Naive thymus-derived CD4-positive, alpha-beta T cell (primary cell): ENCODE results near the gene TUBG1. TPM values are rescaled to one million over a fixed set of nuclear protein-coding genes. Genes with fewer than 3 reads are reported as not detected.
A peak's percentile ranks its signal among the peaks of the same experiment; 100 is the strongest.

ENCODE experiments used
- ATAC-seq: fragments of 150-1000 bp; cut with Tn5 transposase; 2 replicates; pipeline ENCODE4 v1.10.0; 2021; ENCODE audit warnings: mild to moderate bottlenecking, moderate library complexity
- CTCF ChIA-PET: fragments of 350-600 bp; sonication (Branson Sonifier 250); formaldehyde crosslinking; loops from one replicate; lab custom pipeline; 2021; ENCODE audit warnings: antibody characterized with exemption; lab: Charles Lee
- POLR2A ChIA-PET: fragments of 350-600 bp; sonication (Branson Sonifier 250); formaldehyde crosslinking; loops from one replicate; lab custom pipeline; 2021; ENCODE audit warnings: antibody characterized with exemption, inconsistent platforms; lab: Charles Lee
- DNase-seq, 9 donors: peaks; one replicate each; pipeline versions ENCODE4 v3.0.0 to v3.0.0-alpha.2; 2020 to 2022; ENCODE audit warnings: mixed read lengths in 1 of 9
- H3K27ac ChIP-seq: one replicate; pipeline ENCODE4 v1.7.0; 2013; ENCODE audit warnings: mild to moderate bottlenecking, low read depth, low read length, moderate library complexity
- H3K27me3 ChIP-seq, 2 donors: one replicate each; pipeline ENCODE4 v1.7.0; 2013; ENCODE audit warnings: low read length in 2 of 2, mild to moderate bottlenecking in 2 of 2, moderate library complexity in 2 of 2; ENCODE audit not compliant: control insufficient read depth in 2 of 2, insufficient read depth in 2 of 2
- H3K36me3 ChIP-seq, 3 experiments: 1 replicate in 2 of 3; 2 replicates in 1 of 3; pipeline ENCODE4 v1.7.0; 2013; ENCODE audit warnings: low read length in 3 of 3, mild to moderate bottlenecking in 3 of 3, moderate library complexity in 1 of 3; ENCODE audit not compliant: insufficient read depth in 3 of 3, control insufficient read depth in 2 of 3
- H3K4me1 ChIP-seq, 2 donors: one replicate each; pipeline ENCODE4 v1.7.0; 2013; ENCODE audit warnings: low read length in 2 of 2, mild to moderate bottlenecking in 2 of 2, moderate library complexity in 1 of 2; ENCODE audit not compliant: control insufficient read depth in 2 of 2, insufficient read depth in 2 of 2
- H3K4me3 ChIP-seq: 2 replicates; pipeline ENCODE4 v1.7.0; 2013; ENCODE audit warnings: mild to moderate bottlenecking, low read length
- H3K9me3 ChIP-seq, 3 experiments: 1 replicate in 2 of 3; 2 replicates in 1 of 3; pipeline ENCODE4 v1.7.0; 2013; ENCODE audit warnings: low read length in 3 of 3; ENCODE audit not compliant: control insufficient read depth in 2 of 3
- H3K27ac Mint-ChIP-seq, 9 donors: one replicate each; pipeline ENCODE4 v1.8.0; 2020 to 2022; ENCODE audit warnings: mixed read lengths in 9 of 9, mild to moderate bottlenecking in 8 of 9, moderate library complexity in 5 of 9, inconsistent platforms in 2 of 9
- H3K27me3 Mint-ChIP-seq, 5 donors: one replicate each; pipeline ENCODE4 v1.8.0; 2021 to 2022; ENCODE audit warnings: mixed read lengths in 5 of 5, mild to moderate bottlenecking in 1 of 5
- H3K36me3 Mint-ChIP-seq, 5 donors: one replicate each; pipeline ENCODE4 v1.8.0; 2020 to 2022; ENCODE audit warnings: mixed read lengths in 5 of 5, mild to moderate bottlenecking in 3 of 5, inconsistent platforms in 1 of 5
- H3K4me1 Mint-ChIP-seq, 7 donors: one replicate each; pipeline ENCODE4 v1.8.0; 2020 to 2022; ENCODE audit warnings: mixed read lengths in 7 of 7, mild to moderate bottlenecking in 3 of 7, inconsistent platforms in 1 of 7
- H3K4me3 Mint-ChIP-seq, 10 donors: one replicate each; pipeline ENCODE4 v1.8.0; 2020 to 2022; ENCODE audit warnings: mild to moderate bottlenecking in 10 of 10, mixed read lengths in 10 of 10, moderate library complexity in 6 of 10, inconsistent platforms in 2 of 10
- H3K9me3 Mint-ChIP-seq, 11 donors: one replicate each; pipeline ENCODE4 v1.8.0; 2020 to 2022; ENCODE audit warnings: mixed read lengths in 11 of 11, mild to moderate bottlenecking in 4 of 11, inconsistent platforms in 1 of 11, moderate library complexity in 1 of 11
- intact Hi-C, 2 donors: fragments of 100-400 bp; cut with micrococcal nuclease; formaldehyde crosslinking; loops; one replicate each; pipeline ENCODE4 v1.15.1; 2023
- polyA plus RNA-seq, 2 donors: library from polyadenylated mRNA; unstranded; fragments of 300-500 nt; fragmentation: Illumina TruSeq; gene quantifications; one replicate each; pipeline ENCODE4 v1.2.3, GENCODE V29; 2021
- total RNA-seq, 6 experiments: library from RNA in 5 of 6; stranded (reverse) in 5 of 6; gene quantifications; 1 replicate in 5 of 6; 2 replicates in 1 of 6; pipeline ENCODE4 v1.2.3 and lab custom pipeline; 2021 to 2026

The TUBG1 gene
- total and polyA plus RNA-seq, 7 experiments from 2014 or later: 4.8 to 54.4 (median 12.5) TPM

GRCh38 chr17:42642336-42642735 is 32.9 kb downstream of the TUBG1 start:
- Mint-ChIP-seq H3K4me3 (no peak overlapping the region), H3K4me1 (peaks cover 0 to 7% (median 0%) of the 10 kb centered on the region in 7 donors), H3K27me3 (peaks cover 0 to 19% (median 11%) of the 10 kb centered on the region in 5 donors), H3K36me3 (no peaks in the 10 kb centered on the region), H3K9me3 (peaks cover 0 to 4% (median 0%) of the 10 kb centered on the region in 11 donors), H3K27ac (peak overlapping the region in 2 of 9 donors; percentile 13 to 67)
- Histone ChIP-seq H3K4me3 (no peak overlapping the region), H3K27ac (no peak overlapping the region), H3K36me3 (no peaks in the 10 kb centered on the region), H3K27me3 (no peaks in the 10 kb centered on the region), H3K9me3 (no peaks in the 10 kb centered on the region), H3K4me1 (no peaks in the 10 kb centered on the region)
- DNase-seq: no peak
- ChIA-PET CTCF (no interaction called here), POLR2A (no interaction called here)
- intact Hi-C loops: no loop called here
- no peak for ATAC-seq

GRCh38 chr17:42647778-42648177 is 38.3 kb downstream of the TUBG1 start:
- no peak overlapping the region for H3K4me3 ChIP-seq
- no peak for DNase-seq
- no peak overlapping the region for H3K27ac ChIP-seq
- H3K4me1 ChIP-seq: no peaks in the 10 kb centered on the region
- POLR2A ChIA-PET: interaction anchor here (0.6 kb wide), 2 partner anchors 27 to 1959 kb away, joined by 3 to 4 read pairs; no protein-coding TSS in a partner anchor
- no peaks in the 10 kb centered on the region for H3K36me3 Mint-ChIP-seq
- no peak overlapping the region for H3K27ac Mint-ChIP-seq
- H3K4me1 Mint-ChIP-seq: peaks cover 0 to 4% (median 0%) of the 10 kb centered on the region in 7 donors
- peaks cover 0 to under 1% (median 0%) of the 10 kb centered on the region in 11 donors for H3K9me3 Mint-ChIP-seq
- no peaks in the 10 kb centered on the region for H3K9me3 ChIP-seq
- no peaks in the 10 kb centered on the region for H3K27me3 ChIP-seq
- intact Hi-C loops: no loop called here
- ATAC-seq: no peak
- no peak overlapping the region for H3K4me3 Mint-ChIP-seq
- H3K36me3 ChIP-seq: no peaks in the 10 kb centered on the region
- H3K27me3 Mint-ChIP-seq: peaks cover 0 to 9% (median 5%) of the 10 kb centered on the region in 5 donors
- CTCF ChIA-PET: interaction anchor here (1.5 kb wide), 1 partner anchor 70 kb away, joined by 4 read pairs; the partner anchor contains the start of gene PSMC3IP

- Mint-ChIP-seq H3K27me3 (peaks cover 11 to 24% (median 18%) of the 10 kb centered on the region in 5 donors), H3K36me3 (no peaks in the 10 kb centered on the region), H3K4me1 (peaks cover 0 to 13% (median 5%) of the 10 kb centered on the region in 7 donors), H3K9me3 (no peaks in the 10 kb centered on the region), H3K4me3 (no peak overlapping the region), H3K27ac (no peak overlapping the region)
- POLR2A ChIA-PET: no interaction called here
- intact Hi-C loops: no loop called here
- Histone ChIP-seq H3K27ac (no peak overlapping the region), H3K27me3 (no peaks in the 10 kb centered on the region), H3K4me3 (no peak overlapping the region), H3K36me3 (no peaks in the 10 kb centered on the region), H3K9me3 (no peaks in the 10 kb centered on the region), H3K4me1 (no peaks in the 10 kb centered on the region)
- DNase-seq: no peak
- CTCF ChIA-PET: no interaction called here
- no peak for ATAC-seq
Measured at GRCh38 chr17:42651392-42651791, 41.9 kb downstream of the TUBG1 start.

GRCh38 chr17:42653179-42654124 is 44.0 kb downstream of the TUBG1 start:
- ATAC-seq: no peak

GRCh38 chr17:42655528-42655927 is 46.0 kb downstream of the TUBG1 start:
- intact Hi-C loops: no loop called here
- H3K4me3 Mint-ChIP-seq: no peak overlapping the region
- H3K4me1 Mint-ChIP-seq: peaks cover 13 to 26% (median 24%) of the 10 kb centered on the region in 7 donors
- peaks cover 11 to 22% (median 16%) of the 10 kb centered on the region in 5 donors for H3K27me3 Mint-ChIP-seq
- H3K9me3 Mint-ChIP-seq: no peaks in the 10 kb centered on the region
- no peak for ATAC-seq
- no peaks in the 10 kb centered on the region for H3K36me3 ChIP-seq
- no peaks in the 10 kb centered on the region for H3K9me3 ChIP-seq
- CTCF ChIA-PET: no interaction called here
- peaks cover 0 to 3% of the 10 kb centered on the region in 2 donors for H3K4me1 ChIP-seq
- POLR2A ChIA-PET: interaction anchor here (0.8 kb wide), 1 partner anchor 16 kb away, joined by 3 read pairs; no protein-coding TSS in a partner anchor
- H3K27ac Mint-ChIP-seq: no peak overlapping the region
- H3K36me3 Mint-ChIP-seq: peaks cover 0 to 4% (median 0%) of the 10 kb centered on the region in 5 donors
- H3K27ac ChIP-seq: no peak overlapping the region
- no peaks in the 10 kb centered on the region for H3K27me3 ChIP-seq
- no peak overlapping the region for H3K4me3 ChIP-seq
- no peak for DNase-seq

More at GRCh38 chr17:42653179-42654124, 44.0 kb downstream of the TUBG1 start:
- intact Hi-C loops: no loop called here
- Histone ChIP-seq H3K27me3 (no peaks in the 10 kb centered on the region), H3K27ac (no peak overlapping the region), H3K4me1 (no peaks in the 10 kb centered on the region), H3K4me3 (no peak overlapping the region), H3K9me3 (no peaks in the 10 kb centered on the region), H3K36me3 (no peaks in the 10 kb centered on the region)
- H3K36me3 Mint-ChIP-seq: peaks cover 0 to 4% (median 0%) of the 10 kb centered on the region in 5 donors
- DNase-seq: no peak
- H3K4me1 Mint-ChIP-seq: peaks cover 5 to 15% (median 10%) of the 10 kb centered on the region in 7 donors
- ChIA-PET CTCF (interaction anchor here (0.7 kb wide), 1 partner anchor 75 kb away, joined by 3 read pairs; no protein-coding TSS in a partner anchor), POLR2A (interaction anchor here (0.5 kb wide), 1 partner anchor 76 kb away, joined by 3 read pairs; no protein-coding TSS in a partner anchor)
- H3K27me3 Mint-ChIP-seq: peaks cover 11 to 23% (median 18%) of the 10 kb centered on the region in 5 donors
- peak overlapping the region in 1 of 10 donors; percentile 59 for H3K4me3 Mint-ChIP-seq
- no peak overlapping the region for H3K27ac Mint-ChIP-seq
- H3K9me3 Mint-ChIP-seq: no peaks in the 10 kb centered on the region

GRCh38 chr17:42657824-42658588 is 48.5 kb downstream of the TUBG1 start:
- no peaks in the 10 kb centered on the region for H3K9me3 ChIP-seq
- no peaks in the 10 kb centered on the region for H3K36me3 ChIP-seq
- Mint-ChIP-seq H3K36me3 (peaks cover 0 to 4% (median 0%) of the 10 kb centered on the region in 5 donors), H3K27me3 (peaks cover 11 to 17% (median 16%) of the 10 kb centered on the region in 5 donors), H3K9me3 (no peaks in the 10 kb centered on the region), H3K27ac (peak overlapping the region in 5 of 9 donors; percentile 38 to 80 (median 58)), H3K4me3 (peak overlapping the region; percentile 79 to 95 (median 90)), H3K4me1 (peaks cover 13 to 27% (median 23%) of the 10 kb centered on the region in 7 donors)
- H3K4me1 ChIP-seq: peaks cover 0 to 3% of the 10 kb centered on the region in 2 donors
- no peak overlapping the region for H3K27ac ChIP-seq
- POLR2A ChIA-PET: interaction anchor here (1.5 kb wide), 1 partner anchor 49 kb away, joined by 7 read pairs; the partner anchor contains the start of genes RETREG3 and TUBG1
- no peak for DNase-seq
- no peaks in the 10 kb centered on the region for H3K27me3 ChIP-seq
- intact Hi-C loops: no loop called here
- H3K4me3 ChIP-seq: no peak overlapping the region
- ATAC-seq: no peak
- CTCF ChIA-PET: interaction anchor here (0.6 kb wide), 1 partner anchor 700 kb away, joined by 5 read pairs; no protein-coding TSS in a partner anchor
